Inflammatory macrophage treated with lipopolysaccharide for 1 hour (primary cell): ENCODE data around the gene CSRNP3.
"Not testable (repeated sequence)": the region's sequence is repeated elsewhere in the genome, so short reads cannot be mapped to it uniquely, and the experiment has no call there.

ENCODE experiments used
- DNase-seq, 2 donors: peaks; one replicate each; pipeline ENCODE4 v3.0.0-alpha.2; 2020 to 2022

CSRNP3 gene

DNA sequence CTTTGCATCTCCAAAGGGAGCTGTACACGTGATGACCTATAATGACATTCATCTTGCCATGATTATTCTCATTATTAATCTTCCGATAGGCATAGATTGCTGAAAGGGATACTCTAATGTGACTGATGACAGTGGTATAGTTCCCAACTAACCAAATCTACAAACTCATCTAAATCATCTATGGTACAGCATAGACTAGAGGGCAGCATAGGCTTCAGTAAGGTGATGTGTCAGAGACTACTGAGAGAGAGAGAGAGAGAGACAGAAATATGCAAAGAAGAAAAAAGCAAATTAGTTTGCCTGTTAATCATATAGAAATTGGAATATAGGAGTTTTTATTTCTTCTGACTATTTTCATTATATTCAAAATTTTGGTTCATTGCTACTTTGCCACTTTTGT lies 89.3 kb downstream of the CSRNP3 start:
- no peak for DNase-seq

- DNase-seq: no peak
These were observed 91.0 kb downstream of the CSRNP3 start for GRCh38 chr2:165560377-165560988.

GRCh38 chr2:165561516-165561915 lies 92.0 kb downstream of the CSRNP3 start:
- DNase-seq: no peak

GRCh38 chr2:165562233-165562632 lies 92.7 kb downstream of the CSRNP3 start:
- DNase-seq: no peak

GRCh38 chr2:165563468-165564225 lies 94.1 kb downstream of the CSRNP3 start:
- DNase-seq: no peak

- DNase-seq: no peak
These were observed 96.5 kb downstream of the CSRNP3 start for GRCh38 chr2:165566008-165566407.

GRCh38 chr2:165567273-165567672 lies 97.8 kb downstream of the CSRNP3 start:
- no peak for DNase-seq

DNA sequence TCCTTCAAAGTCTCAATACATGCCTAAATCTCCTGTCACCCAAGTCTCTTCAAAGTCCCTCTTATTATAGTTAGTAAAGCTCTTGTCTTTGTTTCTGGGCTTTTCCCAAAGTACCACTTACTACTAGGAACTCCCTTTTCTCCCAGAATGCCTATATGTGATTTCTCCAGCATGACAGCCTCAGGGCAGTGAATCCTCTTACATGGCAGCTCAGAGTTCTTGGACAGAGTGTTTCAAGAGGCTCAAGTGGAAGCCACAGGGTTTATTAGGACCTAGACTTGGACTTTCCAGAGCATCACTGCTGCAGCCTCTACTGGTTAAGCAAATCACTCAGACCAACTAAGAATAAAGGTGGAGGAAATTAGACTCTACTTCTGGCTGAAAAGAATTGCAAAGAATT lies 98.9 kb downstream of the CSRNP3 start:
- no peak for DNase-seq

DNA sequence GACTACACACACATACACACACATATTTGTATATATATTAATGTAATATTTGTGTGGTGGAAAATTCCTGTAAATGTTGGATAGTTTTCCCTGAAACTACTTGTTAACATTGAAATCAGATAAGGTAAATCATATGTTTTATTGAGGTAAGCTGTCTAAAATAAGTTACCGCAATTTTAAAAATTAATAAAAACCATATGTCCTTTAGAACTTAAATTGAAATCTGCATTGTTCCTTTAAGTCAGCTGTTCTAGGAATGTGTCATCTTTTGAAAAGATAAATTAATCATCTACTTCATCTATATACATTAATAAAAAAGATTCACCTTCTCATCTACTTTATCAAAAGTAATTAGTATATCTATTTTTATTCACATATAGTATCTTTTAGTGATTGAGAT lies 102.0 kb downstream of the CSRNP3 start:
- no peak for DNase-seq

GRCh38 chr2:165572151-165572550 lies 102.7 kb downstream of the CSRNP3 start:
- no peak for DNase-seq

DNA sequence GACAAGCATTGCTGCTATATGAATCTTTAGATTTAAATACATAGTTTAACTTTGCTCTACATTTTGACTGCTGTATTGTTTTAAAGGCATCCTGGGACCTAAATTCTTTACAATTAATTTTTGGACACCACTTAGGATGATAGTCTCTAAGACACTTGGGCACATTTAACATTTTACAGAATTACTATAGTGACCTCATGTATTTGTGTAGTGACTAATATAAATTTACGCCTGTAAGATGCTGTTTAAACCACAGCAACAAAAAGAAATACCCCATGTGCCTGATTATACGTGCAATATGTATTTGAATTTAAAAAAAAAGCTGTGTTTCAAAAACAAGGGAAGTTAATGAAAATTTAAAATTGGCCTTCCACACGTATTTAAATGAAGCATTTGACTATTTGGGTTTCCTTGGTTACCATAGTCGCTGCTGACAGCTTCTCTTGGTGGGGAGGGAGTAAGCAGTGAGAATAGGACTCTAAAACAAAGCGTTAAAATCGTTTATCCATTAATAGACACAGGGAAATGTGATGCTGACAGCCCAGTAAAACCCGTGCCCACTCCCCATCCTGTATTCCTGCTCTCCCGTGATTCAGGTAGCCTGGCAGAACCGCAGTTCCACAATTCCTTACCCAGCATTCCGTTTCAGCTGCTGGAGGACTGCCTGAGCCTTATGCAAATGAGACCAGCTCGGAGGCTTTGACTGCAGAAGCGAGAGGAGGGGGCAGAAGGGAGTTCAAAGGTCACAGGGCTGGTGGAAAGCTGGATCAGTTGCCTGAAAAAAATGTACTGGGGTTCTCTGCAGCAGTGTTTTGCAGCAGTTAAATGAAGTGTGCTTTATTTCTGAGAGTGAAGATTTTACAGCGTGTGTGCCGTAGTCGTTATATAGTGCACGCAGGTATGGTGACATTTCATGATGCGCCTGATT lies 104.3 kb downstream of the CSRNP3 start:
- DNase-seq: no peak

DNA sequence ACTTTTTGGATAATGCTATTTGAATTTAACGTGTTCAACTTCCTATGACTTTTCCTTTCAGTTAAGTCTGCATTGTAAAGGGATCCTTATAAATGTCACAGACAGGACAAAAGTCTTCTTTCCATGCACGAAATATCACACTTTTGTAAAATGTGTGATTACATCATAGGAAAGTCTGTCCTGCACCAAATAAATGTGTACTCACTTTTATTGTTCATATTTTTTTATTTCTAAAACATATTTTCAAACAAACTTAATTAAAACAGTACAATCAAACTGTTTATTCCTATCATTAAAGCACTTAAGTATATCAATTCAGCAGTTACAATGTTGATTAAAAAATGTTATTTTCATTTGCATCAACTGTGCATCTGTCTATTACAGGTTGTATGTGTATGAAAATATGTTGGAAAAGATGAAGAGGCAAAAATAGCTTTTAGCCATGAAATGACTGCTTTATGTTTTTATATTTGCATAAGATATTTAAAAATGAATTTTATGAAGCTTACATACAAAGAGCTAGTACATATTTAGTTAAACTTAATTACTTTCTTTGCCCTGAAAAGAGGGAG lies 105.6 kb downstream of the CSRNP3 start:
- DNase-seq: no peak

- no peak for DNase-seq
These were observed 107.1 kb downstream of the CSRNP3 start for GRCh38 chr2:165576409-165577154.

- no peak for DNase-seq
These were observed 112.9 kb downstream of the CSRNP3 start for GRCh38 chr2:165582409-165582808.

DNA sequence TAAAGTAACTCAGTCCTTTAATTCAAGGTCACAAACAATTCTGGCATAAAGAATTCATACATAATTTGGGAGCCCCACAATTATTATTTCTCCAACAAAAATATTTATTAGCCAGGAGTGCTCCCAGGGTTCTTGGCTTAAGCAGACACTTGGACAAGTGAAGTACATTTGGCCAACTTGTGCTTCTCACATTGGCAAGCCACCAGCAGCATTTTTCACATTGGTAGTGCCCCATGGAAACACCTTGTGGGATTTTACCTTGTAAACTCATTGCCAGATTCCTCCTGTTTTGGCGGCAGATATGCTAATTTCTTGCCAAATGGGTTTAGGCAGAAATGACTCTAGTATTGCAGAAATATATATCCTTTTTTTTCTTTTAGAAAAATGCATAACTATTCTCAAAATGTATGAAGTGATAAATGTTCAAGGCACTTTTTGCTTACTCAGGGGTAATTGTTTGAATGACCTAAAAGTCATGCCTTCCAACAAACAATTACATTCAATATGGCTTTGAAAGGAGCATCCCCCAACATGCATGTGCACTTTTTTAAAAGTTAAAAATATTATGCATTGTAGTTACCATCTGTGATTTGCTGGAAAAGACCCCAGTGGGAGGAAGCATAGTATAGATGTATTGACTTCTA lies 113.5 kb downstream of the CSRNP3 start:
- no peak for DNase-seq

DNA sequence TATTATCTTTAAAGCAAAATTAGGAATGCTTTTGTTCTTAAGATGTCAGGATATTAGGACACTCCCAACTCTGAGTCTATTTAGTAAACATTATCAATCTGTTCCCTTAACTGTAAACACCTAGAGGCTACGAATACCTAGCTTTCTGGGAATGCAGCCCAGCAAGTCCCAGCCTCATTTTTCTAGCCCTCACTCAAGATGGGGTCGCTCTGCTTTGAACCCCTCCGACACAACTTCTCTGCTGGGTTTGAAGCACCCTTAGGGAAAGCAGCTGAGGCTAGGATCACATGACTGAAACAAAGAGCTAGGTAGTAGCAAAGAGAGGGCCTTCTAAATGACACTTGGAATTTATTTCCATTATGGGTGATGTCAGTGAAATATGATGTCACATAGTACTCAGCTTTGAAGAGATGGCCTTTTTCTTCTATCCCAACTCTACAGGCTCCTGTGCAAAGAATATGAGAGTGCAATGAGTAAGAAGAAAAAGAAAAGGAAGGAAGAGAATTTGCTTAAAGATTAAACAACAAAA lies 114.7 kb downstream of the CSRNP3 start:
- DNase-seq: no peak

DNA sequence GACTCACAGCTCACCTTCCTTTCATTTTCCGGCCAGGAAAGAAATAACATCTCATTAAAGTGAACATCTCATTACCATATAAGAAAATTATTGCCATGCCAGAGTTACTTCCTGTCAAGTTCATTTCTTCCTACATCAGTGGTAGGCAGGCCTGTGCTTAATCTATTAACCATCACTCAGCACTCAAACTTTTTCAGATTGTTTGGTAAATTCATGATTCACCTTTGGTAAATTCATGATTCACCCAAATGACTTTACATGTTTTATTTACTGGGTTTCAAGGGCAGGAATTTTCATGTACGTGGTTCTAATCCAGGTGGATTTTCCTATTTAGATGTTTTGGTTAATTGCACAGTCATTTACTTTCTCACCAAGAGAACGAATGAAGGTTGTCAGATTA lies 116.5 kb downstream of the CSRNP3 start:
- no peak for DNase-seq

DNA sequence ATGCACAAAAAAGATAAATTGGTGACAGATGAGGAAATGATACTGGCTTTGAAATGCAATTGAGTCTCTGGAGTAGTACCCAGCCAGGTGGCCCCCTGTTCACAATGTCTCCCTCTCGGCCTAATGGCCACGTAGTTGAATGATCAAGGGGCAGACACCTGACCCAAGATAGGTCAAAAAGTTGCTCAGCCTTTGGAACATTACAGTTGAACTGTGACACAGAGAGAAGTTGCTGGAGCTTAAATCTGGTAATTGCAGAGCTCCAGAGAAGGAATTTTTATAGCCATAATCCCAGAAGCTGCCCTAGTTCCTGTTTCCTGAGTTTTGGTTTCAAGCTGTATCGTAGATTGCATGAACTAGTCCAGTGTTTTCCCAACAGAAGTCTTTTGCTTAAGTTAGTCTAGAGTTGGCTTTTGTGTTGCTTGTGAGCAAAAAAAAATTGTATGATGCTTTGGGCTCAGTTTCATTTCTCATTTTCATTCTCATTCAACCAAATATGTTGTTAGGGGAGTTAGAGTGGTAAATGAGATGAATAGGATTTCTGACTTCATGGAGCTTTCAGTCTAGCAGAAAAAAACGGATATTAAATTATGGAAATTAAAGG lies 117.9 kb downstream of the CSRNP3 start:
- DNase-seq: peak; percentile 6 to 28

- DNase-seq: not testable (repeated sequence)
These were observed 121.5 kb downstream of the CSRNP3 start for GRCh38 chr2:165590999-165591398.

GRCh38 chr2:165593081-165593480 lies 123.6 kb downstream of the CSRNP3 start:
- no peak for DNase-seq

DNA sequence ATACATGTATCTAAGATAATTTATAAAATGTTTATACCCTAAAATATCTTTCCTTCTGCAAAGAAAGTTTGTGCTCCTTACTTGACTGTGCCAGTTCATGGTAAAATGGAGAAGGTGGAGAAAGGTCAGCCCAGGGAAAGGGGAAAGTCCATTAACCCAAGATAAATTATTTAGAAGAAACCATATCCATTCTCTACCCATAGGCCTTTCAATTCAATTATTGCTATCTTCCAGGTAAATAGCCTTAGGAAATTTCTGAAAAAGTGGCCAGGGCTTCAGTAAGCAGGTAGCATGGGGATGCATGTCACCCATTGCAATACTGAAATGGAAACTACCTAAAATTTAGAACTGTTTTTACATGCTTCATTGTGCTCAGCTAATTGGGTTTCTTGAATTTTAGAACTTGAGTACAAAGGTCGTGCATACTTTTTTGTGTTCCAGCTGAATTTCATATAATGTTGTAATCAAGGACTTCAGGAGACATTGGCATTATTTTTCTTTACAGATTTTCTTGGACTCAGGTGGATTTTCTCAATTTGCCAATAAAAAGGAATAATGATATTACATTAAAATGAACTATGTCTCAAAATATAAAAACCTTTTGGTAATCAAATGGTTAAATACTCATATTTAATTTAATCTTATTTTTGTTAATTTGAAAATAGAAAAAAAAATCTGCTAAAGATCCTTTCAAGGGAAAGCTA lies 124.9 kb downstream of the CSRNP3 start:
- no peak for DNase-seq
